ENCODE measurements around the gene MAGED1.

MAGED1 gene, protein sequence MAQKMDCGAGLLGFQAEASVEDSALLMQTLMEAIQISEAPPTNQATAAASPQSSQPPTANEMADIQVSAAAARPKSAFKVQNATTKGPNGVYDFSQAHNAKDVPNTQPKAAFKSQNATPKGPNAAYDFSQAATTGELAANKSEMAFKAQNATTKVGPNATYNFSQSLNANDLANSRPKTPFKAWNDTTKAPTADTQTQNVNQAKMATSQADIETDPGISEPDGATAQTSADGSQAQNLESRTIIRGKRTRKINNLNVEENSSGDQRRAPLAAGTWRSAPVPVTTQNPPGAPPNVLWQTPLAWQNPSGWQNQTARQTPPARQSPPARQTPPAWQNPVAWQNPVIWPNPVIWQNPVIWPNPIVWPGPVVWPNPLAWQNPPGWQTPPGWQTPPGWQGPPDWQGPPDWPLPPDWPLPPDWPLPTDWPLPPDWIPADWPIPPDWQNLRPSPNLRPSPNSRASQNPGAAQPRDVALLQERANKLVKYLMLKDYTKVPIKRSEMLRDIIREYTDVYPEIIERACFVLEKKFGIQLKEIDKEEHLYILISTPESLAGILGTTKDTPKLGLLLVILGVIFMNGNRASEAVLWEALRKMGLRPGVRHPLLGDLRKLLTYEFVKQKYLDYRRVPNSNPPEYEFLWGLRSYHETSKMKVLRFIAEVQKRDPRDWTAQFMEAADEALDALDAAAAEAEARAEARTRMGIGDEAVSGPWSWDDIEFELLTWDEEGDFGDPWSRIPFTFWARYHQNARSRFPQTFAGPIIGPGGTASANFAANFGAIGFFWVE

DNA sequence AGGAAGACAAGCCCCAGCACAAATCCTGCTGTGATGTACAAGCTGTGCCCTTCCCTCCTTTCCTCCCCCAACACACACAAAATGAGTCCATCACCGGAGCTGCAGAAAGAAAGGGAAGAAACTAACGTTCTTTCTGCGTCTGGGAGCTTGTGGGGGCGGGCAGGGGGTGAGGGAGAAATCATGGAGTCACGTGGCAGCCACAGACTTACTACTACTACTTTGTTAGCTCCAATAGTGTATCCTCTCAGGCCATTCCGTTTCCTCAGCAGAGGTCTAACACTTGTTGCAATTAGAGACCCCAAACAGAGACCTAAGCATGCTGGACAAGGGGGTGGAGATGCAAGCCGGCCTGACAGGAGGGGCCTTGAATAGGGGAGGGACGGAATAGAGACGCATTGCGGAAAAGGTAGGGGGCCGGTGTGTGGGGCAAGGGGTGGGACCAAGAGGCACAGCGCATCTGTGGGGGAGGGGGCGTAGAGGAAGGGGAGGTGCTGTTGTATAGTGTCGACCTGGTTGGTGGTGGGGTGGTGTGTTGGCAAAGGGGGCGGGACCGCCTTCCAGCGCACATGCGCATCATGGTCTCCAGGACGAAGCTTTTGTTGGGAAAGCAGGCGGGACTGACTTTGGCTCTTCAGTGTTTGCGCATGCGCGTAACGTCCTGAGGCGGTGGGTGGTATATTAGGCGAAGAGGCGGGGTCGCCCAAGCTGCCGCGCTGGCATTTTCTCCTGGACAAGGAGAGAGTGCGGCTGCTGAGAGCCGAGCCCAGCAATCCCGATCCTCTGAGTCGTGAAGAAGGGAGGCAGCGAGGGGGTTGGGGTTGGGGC lies at the start of gene MAGED1:
TSS of gene MAGED1 (plus strand) at position 703 of the 825 bp plus-strand sequence. CDS start 682 bp downstream, outside the sequence.
- DNase-seq = peak; percentile 83

GRCh38 chrX:51847463-51847862 lies 46.0 kb upstream of the MAGED1 start:
- ATAC-seq (no peak), DNase-seq (no peak)

More for the DNA sequence above, at the start of gene MAGED1:
- ATAC-seq = peak; percentile 96

DNA sequence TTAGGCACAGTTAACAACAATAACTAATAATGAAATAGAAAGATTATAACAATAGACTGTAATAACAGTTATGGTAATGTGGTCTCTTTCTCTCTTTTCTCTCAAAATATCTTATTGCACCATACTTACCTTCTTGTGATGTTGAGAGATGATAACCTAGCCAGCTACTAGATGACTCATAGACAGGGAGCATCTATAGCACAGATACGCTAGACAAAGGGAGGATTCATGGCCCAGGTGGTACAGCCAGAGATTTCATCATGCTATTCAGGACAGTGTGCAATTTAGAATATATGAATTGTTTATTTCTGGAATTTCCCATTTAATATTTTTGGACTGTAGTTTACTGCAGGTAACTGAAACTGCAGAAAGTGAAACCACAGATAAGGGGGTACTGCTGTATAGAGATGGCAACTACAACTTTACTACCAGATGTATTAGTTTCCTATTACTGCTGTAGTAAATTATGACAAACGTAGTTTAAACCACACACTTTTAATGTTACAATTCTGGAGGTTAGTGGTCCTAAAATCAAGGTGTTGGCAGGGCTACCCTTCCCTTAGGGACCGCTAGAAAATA lies 41.8 kb upstream of the MAGED1 start:
- ATAC-seq (peak; percentile 40), DNase-seq (no peak)

DNA sequence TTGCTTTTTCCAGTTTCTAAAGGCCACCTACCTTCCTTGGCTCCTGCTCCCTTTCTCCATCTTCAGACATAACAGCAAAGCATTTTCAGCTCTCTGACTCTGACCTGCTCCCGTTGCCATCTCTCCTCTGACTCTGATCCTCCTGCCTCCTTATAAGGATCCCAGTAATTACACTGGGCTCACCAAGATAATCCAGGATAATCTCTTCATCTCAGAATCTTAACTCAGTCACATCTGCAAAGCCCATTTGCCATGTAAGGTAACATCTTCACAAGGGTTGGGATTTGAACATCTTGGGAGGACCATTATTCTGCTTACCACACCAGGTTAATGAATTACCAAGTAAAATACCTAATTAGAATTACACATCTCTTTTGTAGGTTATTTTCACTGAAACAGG lies 41.3 kb upstream of the MAGED1 start:
- no peak for ATAC-seq

DNA sequence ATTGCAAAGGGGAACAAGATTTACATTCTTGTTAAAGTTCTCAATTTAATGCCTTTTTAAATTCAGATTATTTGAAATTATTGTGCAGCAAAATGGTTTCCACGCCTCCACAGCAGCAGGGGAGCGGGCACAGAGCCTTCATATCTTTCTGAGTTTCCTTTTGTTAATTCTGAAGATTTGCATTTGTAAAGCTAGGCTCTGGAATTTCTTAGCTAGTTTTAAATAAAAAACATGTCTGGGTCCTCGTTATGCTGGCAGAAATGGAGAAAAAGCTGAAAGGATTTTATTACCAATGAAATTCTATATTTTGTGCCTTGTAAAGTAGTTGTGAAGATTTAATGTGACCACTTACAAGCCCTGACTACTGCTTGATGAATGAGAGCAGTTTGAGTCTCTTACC lies 40.8 kb upstream of the MAGED1 start:
- ATAC-seq (no peak), DNase-seq (no peak)

More for the DNA sequence above, 41.3 kb upstream of the MAGED1 start:
- no peak for DNase-seq

GRCh38 chrX:51853251-51853650 lies 40.2 kb upstream of the MAGED1 start:
- DNase-seq (no peak), ATAC-seq (no peak)

GRCh38 chrX:51855698-51856097 lies 37.7 kb upstream of the MAGED1 start:
- DNase-seq (no peak), ATAC-seq (no peak)

GRCh38 chrX:51857159-51857733 lies 36.2 kb upstream of the MAGED1 start:
- ATAC-seq (no peak), DNase-seq (no peak)

GRCh38 chrX:51860679-51861078 lies 32.7 kb upstream of the MAGED1 start:
- DNase-seq = no peak
- no peak for ATAC-seq

- no peak for DNase-seq
- ATAC-seq = no peak
These were observed 30.5 kb upstream of the MAGED1 start for GRCh38 chrX:51862920-51863319.

- DNase-seq (no peak), ATAC-seq (no peak)
These were observed 27.2 kb upstream of the MAGED1 start for GRCh38 chrX:51866210-51866609.

- ATAC-seq = no peak
- DNase-seq = no peak
These were observed 25.8 kb upstream of the MAGED1 start for GRCh38 chrX:51867626-51868025.

- DNase-seq (no peak), ATAC-seq (no peak)
These were observed 23.1 kb upstream of the MAGED1 start for GRCh38 chrX:51870354-51870753.

GRCh38 chrX:51874123-51874522 lies 19.3 kb upstream of the MAGED1 start:
- no peak for DNase-seq
- ATAC-seq = no peak

- no peak for DNase-seq
- no peak for ATAC-seq
These were observed 17.0 kb upstream of the MAGED1 start for GRCh38 chrX:51876441-51876840.

GRCh38 chrX:51878056-51878455 lies 15.4 kb upstream of the MAGED1 start:
- ATAC-seq (no peak), DNase-seq (no peak)

GRCh38 chrX:51889851-51890250 lies 3.6 kb upstream of the MAGED1 start:
- ATAC-seq (no peak), DNase-seq (no peak)

DNA sequence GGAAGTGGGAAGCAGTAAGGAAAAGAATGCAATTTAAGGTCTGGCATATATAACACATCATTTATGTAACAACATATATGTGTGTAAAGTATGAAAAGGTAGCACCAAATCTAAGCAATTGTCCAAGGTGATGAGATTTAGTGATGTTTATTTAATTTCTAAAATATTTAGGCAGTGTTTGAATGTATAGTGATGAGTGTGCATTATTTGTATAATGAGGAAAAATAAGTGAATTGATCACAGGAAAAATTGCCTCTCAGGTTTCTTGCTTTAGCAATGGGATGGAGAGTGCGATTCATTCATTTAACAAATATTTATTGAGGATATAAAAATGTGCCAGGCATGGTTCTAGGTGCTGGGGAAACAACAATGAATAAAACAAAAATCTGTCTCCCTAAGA lies 2.2 kb upstream of the MAGED1 start:
- no peak for DNase-seq
- ATAC-seq = no peak

DNA sequence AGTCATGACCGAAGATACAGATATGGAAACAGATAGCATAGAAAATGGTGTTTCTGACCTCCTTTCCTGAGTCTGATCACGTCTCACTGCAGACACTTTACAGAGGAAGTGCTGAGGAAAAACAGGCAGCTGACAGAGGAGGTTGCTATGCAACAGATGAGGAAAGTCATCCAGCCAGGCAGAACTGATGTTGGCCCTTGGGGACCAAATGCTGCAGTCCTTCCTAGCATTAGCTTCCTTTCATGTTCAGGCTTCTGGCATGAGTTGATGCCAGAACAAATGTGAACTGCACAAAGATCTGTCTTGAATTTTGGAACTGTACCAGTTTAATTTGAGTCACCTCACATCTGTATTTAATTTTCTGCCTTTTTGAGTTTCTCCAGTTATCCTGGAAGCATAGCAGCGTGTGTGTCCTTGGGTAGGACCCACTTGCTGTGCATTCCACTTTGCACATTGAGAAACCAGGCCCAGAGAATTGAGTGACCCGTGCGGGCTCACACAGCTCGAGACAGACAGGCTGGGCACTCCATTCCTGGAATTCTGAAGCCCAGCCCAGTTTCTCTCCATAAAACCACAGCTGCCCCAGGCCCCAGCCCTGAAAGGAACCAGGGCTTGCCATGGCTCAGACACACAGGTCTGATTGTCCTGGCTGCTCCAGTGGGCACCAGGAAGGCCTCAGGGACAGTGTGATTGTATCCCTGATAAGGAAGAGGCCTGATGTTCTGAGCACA lies 1.4 kb upstream of the MAGED1 start:
- no peak for ATAC-seq
- DNase-seq = no peak

- DNase-seq = peak; percentile 12
- ATAC-seq = no peak
These were observed 691 bp downstream of the MAGED1 start for GRCh38 chrX:51893931-51894696.

Data from stimulated activated naive CD8-positive, alpha-beta T cell treated with anti-CD3 and anti-CD28 coated beads, Interleukin-15, Interleukin-2, amounts not matched to agents 100 U/mL and 50 U/mL, for 24 hours (primary cell).